GM18907 (cell line): ENCODE data around the gene PNPLA7.
"Not testable (repeated sequence)": the region's sequence is repeated elsewhere in the genome, so short reads cannot be mapped to it uniquely, and the experiment has no call there.

ENCODE experiments used
- ATAC-seq: cut with Tn5 transposase; IDR thresholded peaks from one replicate; pipeline ENCODE4 v1.9.1; 2021; ENCODE audit warnings: mild to moderate bottlenecking, moderate library complexity; ENCODE audit not compliant: unreplicated experiment

Gene PNPLA7

GRCh38 chr9:137482094-137482781 is 68.0 kb downstream of the PNPLA7 start:
- no peak for ATAC-seq

GRCh38 chr9:137480686-137481683 is 69.2 kb downstream of the PNPLA7 start:
- ATAC-seq = no peak

GRCh38 chr9:137479892-137480685 is 70.1 kb downstream of the PNPLA7 start:
- no peak for ATAC-seq

GRCh38 chr9:137478962-137479861 is 71.0 kb downstream of the PNPLA7 start:
- no peak for ATAC-seq

GRCh38 chr9:137478613-137478961 is 71.6 kb downstream of the PNPLA7 start:
- no peak for ATAC-seq

- no peak for ATAC-seq
These were observed 72.2 kb downstream of the PNPLA7 start for GRCh38 chr9:137477778-137478612.

- ATAC-seq = no peak
These were observed 73.3 kb downstream of the PNPLA7 start for GRCh38 chr9:137476856-137477255.

- ATAC-seq = no peak
These were observed 74.5 kb downstream of the PNPLA7 start for GRCh38 chr9:137475666-137476065.

GRCh38 chr9:137474271-137474670 is 75.9 kb downstream of the PNPLA7 start:
- ATAC-seq = no peak

- no peak for ATAC-seq
These were observed 79.4 kb downstream of the PNPLA7 start for GRCh38 chr9:137470785-137471184.

- no peak for ATAC-seq
These were observed 82.3 kb downstream of the PNPLA7 start for GRCh38 chr9:137467896-137468295.

- ATAC-seq = no peak
These were observed 83.0 kb downstream of the PNPLA7 start for GRCh38 chr9:137467161-137467581.

- not testable (repeated sequence) for ATAC-seq
These were observed 83.7 kb downstream of the PNPLA7 start for GRCh38 chr9:137466389-137467085.

GRCh38 chr9:137465720-137466388 is 84.3 kb downstream of the PNPLA7 start:
- ATAC-seq = no peak

GRCh38 chr9:137465000-137465719 is 85.0 kb downstream of the PNPLA7 start:
- ATAC-seq = no peak

- no peak for ATAC-seq
These were observed 85.8 kb downstream of the PNPLA7 start for GRCh38 chr9:137464291-137464999.

GRCh38 chr9:137463931-137464290 is 86.3 kb downstream of the PNPLA7 start:
- no peak for ATAC-seq
